DOHH2 (cell line): ENCODE data around the gene CES4A.
"Not testable (repeated sequence)": the region's sequence is repeated elsewhere in the genome, so short reads cannot be mapped to it uniquely, and the experiment has no call there.

Source experiments
- H3F3A ChIP-seq: fragments of 200-600 bp; sonication (generic), shearing (Covaris generic); 2 replicates; pipeline ENCODE4 v1.6.0; 2016; ENCODE audit warnings: antibody characterized with exemption, mild to moderate bottlenecking; ENCODE audit not compliant: control insufficient read depth, insufficient read depth
- H3K27ac ChIP-seq: fragments of 200-600 bp; sonication (generic); 2 replicates; pipeline ENCODE4 v1.5.1; 2014; ENCODE audit warnings: low read depth, mild to moderate bottlenecking, low read length, moderate library complexity
- H3K27me3 ChIP-seq: fragments of 200-600 bp; sonication (generic); 2 replicates; pipeline ENCODE4 v1.6.1; 2014; ENCODE audit warnings: mild to moderate bottlenecking, low read length, mixed read lengths; ENCODE audit not compliant: control insufficient read depth
- H3K36me3 ChIP-seq: fragments of 200-600 bp; sonication (generic); 2 replicates; pipeline ENCODE4 v1.6.1; 2014; ENCODE audit warnings: mild to moderate bottlenecking, low read length, moderate library complexity, mixed read lengths; ENCODE audit not compliant: control insufficient read depth
- H3K4me1 ChIP-seq: fragments of 200-600 bp; sonication (generic); 2 replicates; pipeline ENCODE4 v1.6.1; 2014; ENCODE audit warnings: mild to moderate bottlenecking, low read length, mixed read lengths; ENCODE audit not compliant: control insufficient read depth
- H3K4me2 ChIP-seq: fragments of 200-600 bp; sonication (generic); 2 replicates; pipeline ENCODE4 v1.6.0; 2014; ENCODE audit warnings: mild to moderate bottlenecking, low read length, moderate library complexity
- H3K4me3 ChIP-seq: fragments of 200-600 bp; sonication (generic); 2 replicates; pipeline ENCODE4 v1.5.1; 2014; ENCODE audit warnings: mild to moderate bottlenecking, low read length, mixed read lengths
- H3K79me2 ChIP-seq: fragments of 200-600 bp; sonication (generic); 2 replicates; pipeline ENCODE4 v1.6.1; 2014; ENCODE audit warnings: mild to moderate bottlenecking, low read length, mixed read lengths; ENCODE audit not compliant: control insufficient read depth
- H3K9me2 ChIP-seq: fragments of 200-600 bp; sonication (generic); replicated peaks from 2 replicates; pipeline ENCODE4 v1.6.1; 2014; ENCODE audit warnings: mild to moderate bottlenecking, low read length, mixed read lengths; ENCODE audit not compliant: control insufficient read depth
- H3K9me3 ChIP-seq: fragments of 200-600 bp; sonication (generic); 2 replicates; pipeline ENCODE4 v1.6.1; 2014; ENCODE audit warnings: antibody characterized with exemption, low read length, mixed read lengths; ENCODE audit not compliant: control insufficient read depth, insufficient read depth
- H4K20me1 ChIP-seq: fragments of 200-600 bp; sonication (generic); 2 replicates; pipeline ENCODE4 v1.6.0; 2014; ENCODE audit warnings: low read depth, mild to moderate bottlenecking, antibody characterized with exemption, low read length, moderate library complexity; ENCODE audit not compliant: control insufficient read depth, insufficient read depth
- EZH2phosphoT487 ChIP-seq: fragments of 200-600 bp; sonication (generic); IDR thresholded peaks from 2 replicates; pipeline ENCODE4 v1.6.1; 2017; ENCODE audit warnings: borderline replicate concordance, mild to moderate bottlenecking, antibody characterized with exemption, low read length, moderate library complexity, mixed read lengths
- TF ChIP-seq, protein P1 (sequence below): fragments of 200-600 bp; sonication (generic); IDR thresholded peaks from one replicate; pipeline ENCODE4 v1.5.1; 2014; ENCODE audit warnings: antibody characterized with exemption, mild to moderate bottlenecking, low read depth, low read length; ENCODE audit not compliant: poor library complexity, severe bottlenecking

Gene CES4A

DNA sequence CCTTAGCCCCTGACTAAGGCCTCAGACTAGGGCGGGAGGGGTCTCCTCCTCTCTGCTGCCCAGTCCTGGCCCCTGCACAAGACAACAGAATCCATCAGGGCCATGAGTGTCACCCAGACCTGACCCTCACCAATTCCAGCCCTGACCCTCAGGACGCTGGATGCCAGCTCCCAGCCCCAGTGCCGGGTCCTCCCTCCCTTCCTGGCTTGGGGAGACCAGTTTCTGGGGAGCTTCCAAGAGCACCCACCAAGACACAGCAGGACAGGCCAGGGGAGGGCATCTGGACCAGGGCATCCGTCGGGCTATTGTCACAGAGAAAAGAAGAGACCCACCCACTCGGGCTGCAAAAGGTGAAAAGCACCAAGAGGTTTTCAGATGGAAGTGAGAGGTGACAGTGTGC is 14.7 kb upstream of the CES4A start:
- Histone ChIP-seq H3K4me2 (no peak overlapping the region), H3K4me3 (no peak overlapping the region), H3K27ac (no peak overlapping the region), H3F3A (no peaks in the 10 kb centered on the region), H3K36me3 (no peaks in the 10 kb centered on the region), H3K27me3 (no peaks in the 10 kb centered on the region), H3K9me2 (no peaks in the 10 kb centered on the region), H3K4me1 (no peaks in the 10 kb centered on the region), H3K79me2 (no peaks in the 10 kb centered on the region), H4K20me1 (0 out of 2 replicates have a peak, but pooled peaks cover 4% of the 10 kb centered on the region), H3K9me3 (no peaks in the 10 kb centered on the region)
- TF ChIP-seq, protein P1, sequence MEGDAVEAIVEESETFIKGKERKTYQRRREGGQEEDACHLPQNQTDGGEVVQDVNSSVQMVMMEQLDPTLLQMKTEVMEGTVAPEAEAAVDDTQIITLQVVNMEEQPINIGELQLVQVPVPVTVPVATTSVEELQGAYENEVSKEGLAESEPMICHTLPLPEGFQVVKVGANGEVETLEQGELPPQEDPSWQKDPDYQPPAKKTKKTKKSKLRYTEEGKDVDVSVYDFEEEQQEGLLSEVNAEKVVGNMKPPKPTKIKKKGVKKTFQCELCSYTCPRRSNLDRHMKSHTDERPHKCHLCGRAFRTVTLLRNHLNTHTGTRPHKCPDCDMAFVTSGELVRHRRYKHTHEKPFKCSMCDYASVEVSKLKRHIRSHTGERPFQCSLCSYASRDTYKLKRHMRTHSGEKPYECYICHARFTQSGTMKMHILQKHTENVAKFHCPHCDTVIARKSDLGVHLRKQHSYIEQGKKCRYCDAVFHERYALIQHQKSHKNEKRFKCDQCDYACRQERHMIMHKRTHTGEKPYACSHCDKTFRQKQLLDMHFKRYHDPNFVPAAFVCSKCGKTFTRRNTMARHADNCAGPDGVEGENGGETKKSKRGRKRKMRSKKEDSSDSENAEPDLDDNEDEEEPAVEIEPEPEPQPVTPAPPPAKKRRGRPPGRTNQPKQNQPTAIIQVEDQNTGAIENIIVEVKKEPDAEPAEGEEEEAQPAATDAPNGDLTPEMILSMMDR: no peak
- no peak for TF ChIP-seq EZH2phosphoT487

DNA sequence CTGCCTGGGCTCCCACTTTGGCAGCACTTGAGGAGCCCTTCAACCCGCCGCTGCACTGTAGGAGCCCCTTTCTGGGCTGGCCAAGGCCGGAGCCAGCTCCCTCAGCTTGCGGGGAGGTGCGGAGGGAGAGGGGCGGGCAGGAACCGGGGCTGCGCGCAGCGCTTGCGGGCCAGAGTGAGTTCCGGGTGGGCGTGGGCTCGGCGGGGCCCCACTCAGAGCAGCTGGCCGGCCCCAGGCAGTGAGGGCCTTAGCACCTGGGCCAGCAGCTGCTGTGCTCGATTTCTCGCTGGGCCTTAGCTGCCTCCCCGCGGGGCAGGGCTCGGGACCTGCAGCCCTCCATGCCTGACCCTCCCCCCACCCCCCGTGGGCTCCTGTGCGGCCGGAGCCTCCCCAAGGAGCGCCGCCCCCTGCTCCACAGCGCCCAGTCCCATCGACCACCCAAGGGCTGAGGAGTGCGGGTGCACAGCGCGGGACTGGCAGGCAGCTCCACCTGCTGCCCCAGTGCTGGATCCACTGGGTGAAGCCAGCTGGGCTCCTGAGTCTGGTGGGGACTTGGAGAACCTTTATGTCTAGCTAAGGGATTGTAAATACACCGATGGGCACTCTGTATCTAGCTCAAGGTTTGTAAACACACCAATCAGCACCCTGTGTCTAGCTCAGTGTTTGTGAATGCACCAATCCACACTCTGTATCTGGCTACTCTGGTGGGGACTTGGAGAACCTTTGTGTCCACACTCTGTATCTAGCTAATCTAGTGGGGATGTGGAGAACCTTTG is 14.0 kb upstream of the CES4A start:
- not testable (repeated sequence) for H3K27me3 ChIP-seq, H3K9me2 ChIP-seq, H3K36me3 ChIP-seq, H3F3A ChIP-seq, H3K79me2 ChIP-seq, H3K27ac ChIP-seq, H3K4me2 ChIP-seq, H3K4me1 ChIP-seq, H3K9me3 ChIP-seq, H3K4me3 ChIP-seq, H4K20me1 ChIP-seq

GRCh38 chr16:66974932-66975246 is 13.5 kb upstream of the CES4A start:
- H3K27me3 ChIP-seq, H3K9me2 ChIP-seq, H3K36me3 ChIP-seq, H3K4me1 ChIP-seq, H3K79me2 ChIP-seq, H3K4me3 ChIP-seq, H3K27ac ChIP-seq, H3F3A ChIP-seq, H4K20me1 ChIP-seq, H3K9me3 ChIP-seq, H3K4me2 ChIP-seq: not testable (repeated sequence)

GRCh38 chr16:66975302-66975893 is 13.0 kb upstream of the CES4A start:
- Histone ChIP-seq H3K9me3 (no peaks in the 10 kb centered on the region), H3F3A (no peaks in the 10 kb centered on the region), H3K4me1 (no peaks in the 10 kb centered on the region), H3K36me3 (no peaks in the 10 kb centered on the region), H3K4me2 (no peak overlapping the region), H3K79me2 (no peaks in the 10 kb centered on the region), H3K27ac (no peak overlapping the region), H4K20me1 (0 out of 2 replicates have a peak, but pooled peaks cover 4% of the 10 kb centered on the region), H3K4me3 (no peak overlapping the region), H3K9me2 (no peaks in the 10 kb centered on the region), H3K27me3 (no peaks in the 10 kb centered on the region)
- no peak for TF ChIP-seq EZH2phosphoT487
- TF ChIP-seq, protein P1: no peak
